Prostate gland (tissue), 2 donors: Measurements from ENCODE around the gene CNFN. TPM values are rescaled to one million over a fixed set of nuclear protein-coding genes. Genes with fewer than 3 reads are reported as not detected.

ENCODE experiments used
- DNase-seq: peaks from one replicate; pipeline ENCODE4 v3.0.0-alpha.2; 2019; ENCODE audit warnings: low spot score
- H3K27ac ChIP-seq, 2 donors: fragments of 200-600 bp; sonication (generic); 2 replicates each; pipeline ENCODE4 v1.5.1; 2017 to 2019
- H3K27me3 ChIP-seq: fragments of 200-600 bp; sonication (generic); replicated peaks from 2 replicates; pipeline ENCODE4 v1.5.1; 2019; ENCODE audit not compliant: insufficient read depth
- H3K36me3 ChIP-seq, 2 donors: fragments of 200-600 bp; sonication (generic); 1 replicate in 1 of 2; 2 replicates in 1 of 2; pipeline versions ENCODE4 v1.5.1 to v1.8.1; 2017 to 2019
- H3K4me1 ChIP-seq: fragments of 200-600 bp; sonication (generic); replicated peaks from 2 replicates; pipeline ENCODE4 v1.5.1; 2019
- H3K4me3 ChIP-seq, 2 donors: fragments of 200-600 bp; sonication (generic); 2 replicates each; pipeline ENCODE4 v1.5.1; 2017 to 2019
- H3K9me3 ChIP-seq: fragments of 200-600 bp; sonication (generic); 2 replicates; pipeline ENCODE4 v1.5.1; 2017
- CTCF ChIP-seq, 4 experiments: fragments of 200-600 bp in 2 of 4; fragments of 450-650 bp in 2 of 4; sonication (generic) in 2 of 4; IDR thresholded peaks; 1 replicate in 3 of 4; 2 replicates in 1 of 4; pipeline ENCODE4 v1.5.1; 2016 to 2019; ENCODE audit warnings: antibody characterized with exemption in 4 of 4, mild to moderate bottlenecking in 2 of 4, moderate library complexity in 2 of 4
- POLR2A ChIP-seq: fragments of 450-650 bp; IDR thresholded peaks from one replicate; pipeline ENCODE4 v1.6.1; 2016; ENCODE audit warnings: antibody characterized with exemption, mild to moderate bottlenecking
- POLR2AphosphoS5 ChIP-seq: sonication (generic); formaldehyde crosslinking; IDR thresholded peaks from one replicate; pipeline ENCODE4 v1.6.1; 2017; ENCODE audit warnings: antibody characterized with exemption
- WGBS: methylation state at CpG from one replicate; pipeline ENCODE4 v1.1.5; 2018; 5-methylcytosine and 5-hydroxymethylcytosine counted together
- intact Hi-C: fragments of 100-400 bp; cut with DNase I; formaldehyde crosslinking; loops from one replicate; pipeline ENCODE4 v1.14.2; 2022
- total RNA-seq, 2 donors: library from RNA; depleted of rRNA; stranded (reverse); fragments of >200 nt; gene quantifications; one replicate each; pipeline ENCODE4 v1.1.0, GENCODE V29; 2016

Gene CNFN
- total RNA-seq, 2 donors from 2014 or later: 3.4 to 9.4 TPM

DNA sequence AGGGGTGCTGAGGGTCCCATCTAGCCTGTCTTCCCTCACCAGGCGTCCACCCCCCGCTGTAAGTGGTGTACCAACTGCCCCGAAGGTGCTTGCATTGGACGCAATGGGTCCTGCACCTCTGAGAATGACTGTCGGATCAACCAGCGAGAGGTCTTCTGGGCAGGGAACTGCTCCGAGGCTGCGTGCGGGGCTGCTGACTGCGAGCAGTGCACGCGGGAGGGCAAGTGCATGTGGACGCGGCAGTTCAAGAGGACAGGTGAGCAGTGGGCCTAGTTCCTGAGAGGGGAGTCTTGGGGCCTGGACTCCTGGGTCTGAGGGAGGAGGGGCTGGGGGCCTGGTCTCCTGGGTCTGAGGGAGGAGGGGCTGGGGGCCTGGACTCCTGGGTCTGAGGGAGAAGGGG is 27.8 kb downstream of the CNFN start:
- H3K27me3 ChIP-seq: no peaks in the 10 kb centered on the region
- H3K9me3 ChIP-seq: no peaks in the 10 kb centered on the region
- no peak overlapping the region for H3K4me3 ChIP-seq
- no peak for TF ChIP-seq POLR2AphosphoS5
- no peak overlapping the region for H3K27ac ChIP-seq
- intact Hi-C loops: no loop called here
- no peak for DNase-seq
- H3K36me3 ChIP-seq: no peaks in the 10 kb centered on the region
- H3K4me1 ChIP-seq: no peaks in the 10 kb centered on the region
- 87% methylated on average over 14 of the region's 14 CpGs for WGBS

DNA sequence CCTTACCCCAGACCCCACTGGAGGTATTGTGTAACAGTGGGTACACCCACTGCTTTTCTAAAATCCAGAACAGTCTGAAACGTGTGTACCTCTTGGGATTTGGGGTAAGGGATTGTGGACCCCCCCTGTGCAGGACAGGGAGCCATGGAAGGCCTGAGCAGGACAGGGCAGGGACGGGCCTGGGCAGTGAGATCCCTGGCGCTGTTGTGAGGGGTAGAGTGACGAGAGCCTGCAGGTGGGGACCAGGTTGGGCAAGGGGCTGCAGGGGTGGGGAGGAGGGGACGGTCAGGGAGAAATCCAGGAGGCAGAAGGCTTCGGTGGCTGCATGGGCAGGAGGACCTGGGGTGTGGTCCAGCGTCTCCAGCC is 28.6 kb downstream of the CNFN start:
- no peaks in the 10 kb centered on the region for H3K9me3 ChIP-seq
- no peak overlapping the region for H3K27ac ChIP-seq
- no peaks in the 10 kb centered on the region for H3K4me1 ChIP-seq
- DNase-seq: no peak
- peaks cover 0 to 2% of the 10 kb centered on the region in 2 donors for H3K36me3 ChIP-seq
- no peaks in the 10 kb centered on the region for H3K27me3 ChIP-seq
- H3K4me3 ChIP-seq: no peak overlapping the region
- TF ChIP-seq POLR2AphosphoS5: no peak
- TF ChIP-seq CTCF (IDR thresholded peaks at IDR 0.05): no peak
- TF ChIP-seq POLR2A: no peak
- intact Hi-C loops: no loop called here
- 95% methylated on average over 7 of the region's 7 CpGs for WGBS

DNA sequence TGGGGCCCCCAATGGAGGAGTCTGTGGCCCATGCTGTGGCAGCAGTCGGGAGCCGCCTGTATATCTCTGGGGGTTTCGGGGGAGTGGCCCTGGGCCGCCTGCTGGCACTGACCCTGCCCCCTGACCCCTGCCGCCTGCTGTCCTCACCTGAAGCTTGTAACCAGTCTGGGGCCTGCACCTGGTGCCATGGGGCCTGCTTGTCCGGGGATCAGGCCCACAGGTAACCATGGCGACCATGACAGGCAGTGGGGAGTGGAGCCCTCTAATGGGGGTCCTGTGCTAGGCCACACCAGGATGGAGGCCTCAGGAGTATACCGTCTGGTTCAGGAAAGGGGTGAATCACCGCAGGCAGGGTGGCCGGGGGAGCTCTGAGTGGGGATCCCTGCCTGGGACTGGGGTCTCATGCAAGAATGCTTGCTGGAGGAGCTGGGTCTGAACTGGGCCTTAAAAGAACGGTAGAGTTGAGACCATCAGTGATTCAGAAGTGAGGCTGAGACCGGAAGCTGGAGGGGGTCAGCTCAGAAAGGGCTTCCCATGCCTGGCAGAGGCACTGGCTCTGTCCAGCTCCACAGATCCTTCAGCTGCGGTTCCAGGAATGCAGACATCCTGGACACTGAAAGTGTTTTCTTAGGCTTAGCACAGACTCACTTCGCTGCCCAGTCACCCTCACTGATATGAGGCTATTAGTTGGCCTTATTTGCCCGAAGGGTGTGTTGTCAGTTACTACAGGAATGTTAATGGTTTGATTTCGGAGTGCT is 29.1 kb downstream of the CNFN start:
- no peak for DNase-seq
- WGBS: 90% methylated on average over 12 of the region's 16 CpGs
- no peak overlapping the region for H3K4me3 ChIP-seq
- H3K36me3 ChIP-seq: peaks cover 0 to 5% of the 10 kb centered on the region in 2 donors
- intact Hi-C loops: no loop called here
- TF ChIP-seq POLR2A: no peak
- H3K4me1 ChIP-seq: no peaks in the 10 kb centered on the region
- H3K27ac ChIP-seq: no peak overlapping the region
- H3K9me3 ChIP-seq: no peaks in the 10 kb centered on the region
- H3K27me3 ChIP-seq: no peaks in the 10 kb centered on the region

GRCh38 chr19:42357290-42357689 is 32.8 kb downstream of the CNFN start:
- intact Hi-C loops: no loop called here
- WGBS: 89% methylated on average over 12 of the region's 12 CpGs
- no peak overlapping the region for H3K27ac ChIP-seq
- no peaks in the 10 kb centered on the region for H3K27me3 ChIP-seq
- H3K4me1 ChIP-seq: no peaks in the 10 kb centered on the region
- no peak for DNase-seq
- no peaks in the 10 kb centered on the region for H3K9me3 ChIP-seq
- peaks cover 0 to 5% of the 10 kb centered on the region in 2 donors for H3K36me3 ChIP-seq
- H3K4me3 ChIP-seq: no peak overlapping the region
- TF ChIP-seq POLR2A (no peak), CTCF (IDR thresholded peaks at IDR 0.05) (no peak)

DNA sequence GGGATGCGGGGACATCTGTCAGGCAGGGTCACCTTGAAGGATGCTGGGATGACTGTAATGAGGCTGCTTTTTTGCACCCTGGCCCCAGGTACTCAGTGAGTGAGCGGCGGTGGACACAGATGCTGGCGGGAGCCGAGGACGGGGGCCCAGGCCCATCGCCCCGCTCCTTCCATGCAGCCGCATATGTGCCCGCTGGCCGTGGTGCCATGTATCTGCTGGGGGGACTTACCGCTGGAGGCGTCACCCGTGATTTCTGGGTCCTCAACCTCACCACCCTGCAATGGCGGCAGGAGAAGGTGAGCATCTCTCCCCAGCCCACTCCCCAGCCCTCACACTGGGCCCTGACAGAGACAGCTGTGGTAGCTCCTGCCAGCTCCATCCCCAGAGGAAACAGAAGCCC is 33.4 kb downstream of the CNFN start:
- 96% methylated on average over 15 of the region's 15 CpGs for WGBS
- peaks cover 0 to 5% of the 10 kb centered on the region in 2 donors for H3K36me3 ChIP-seq
- H3K4me1 ChIP-seq: no peaks in the 10 kb centered on the region
- intact Hi-C loops: no loop called here
- H3K4me3 ChIP-seq: no peak overlapping the region
- no peaks in the 10 kb centered on the region for H3K9me3 ChIP-seq
- no peaks in the 10 kb centered on the region for H3K27me3 ChIP-seq
- H3K27ac ChIP-seq: no peak overlapping the region
- DNase-seq: no peak
- TF ChIP-seq POLR2A: no peak
- TF ChIP-seq POLR2AphosphoS5: no peak
- TF ChIP-seq CTCF (IDR thresholded peaks at IDR 0.05): no peak

DNA sequence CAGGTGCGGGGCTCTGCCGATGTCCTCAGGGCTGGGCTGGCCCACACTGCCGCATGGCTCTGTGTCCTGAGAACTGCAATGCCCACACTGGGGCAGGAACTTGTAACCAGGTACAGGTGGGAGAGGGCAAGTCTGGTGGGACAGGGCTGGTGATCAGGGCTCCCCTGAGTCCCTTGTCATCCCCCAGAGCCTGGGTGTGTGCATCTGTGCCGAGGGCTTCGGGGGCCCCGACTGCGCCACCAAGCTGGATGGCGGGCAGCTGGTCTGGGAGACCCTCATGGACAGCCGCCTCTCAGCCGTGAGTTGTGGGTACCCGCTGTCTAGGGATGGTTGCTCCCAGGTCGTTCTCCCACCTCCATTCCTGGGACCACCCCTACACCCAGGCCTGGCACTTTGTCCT is 34.2 kb downstream of the CNFN start:
- 81% methylated on average over 6 of the region's 12 CpGs for WGBS
- H3K4me1 ChIP-seq: no peaks in the 10 kb centered on the region
- H3K36me3 ChIP-seq: peaks cover 0 to 5% of the 10 kb centered on the region in 2 donors

More for the DNA sequence above, 34.2 kb downstream of the CNFN start:
- intact Hi-C loops: no loop called here
- H3K9me3 ChIP-seq: no peaks in the 10 kb centered on the region
- TF ChIP-seq POLR2AphosphoS5: no peak
- TF ChIP-seq CTCF (IDR thresholded peaks at IDR 0.05): no peak
- TF ChIP-seq POLR2A: no peak
- H3K4me3 ChIP-seq: no peak overlapping the region
- H3K27me3 ChIP-seq: no peaks in the 10 kb centered on the region
- no peak for DNase-seq
- no peak overlapping the region for H3K27ac ChIP-seq
